ENCODE measurements around the gene ALOXE3. TPM values are rescaled to one million over a fixed set of nuclear protein-coding genes. Genes with fewer than 3 reads are reported as not detected.
A peak's percentile ranks its signal among the peaks of the same experiment; 100 is the strongest.
"Not testable (repeated sequence)": the region's sequence is repeated elsewhere in the genome, so short reads cannot be mapped to it uniquely, and the experiment has no call there.

Gene ALOXE3
- total and polyA plus RNA-seq, 12 donors: not detected

GRCh38 chr17:8110456-8110804 lies 7.9 kb downstream of the ALOXE3 start:
- TF ChIP-seq CTCF (IDR thresholded peaks at IDR 0.05): no peak
- TF ChIP-seq POLR2A (IDR thresholded peaks at IDR 0.05): no peak
- WGBS, 4 donors: 23 to 56% (median 44%) methylated on average over 6 to 10 of the region's 10 CpGs
- Histone ChIP-seq H3K36me3 (replicated peaks in 1 of 2) (no peaks in the 10 kb centered on the region), H3K27ac (no peak overlapping the region), H3K27me3 (peaks cover 39% of the 10 kb centered on the region), H3K4me3 (no peak overlapping the region), H3K9me3 (replicated peaks in 1 of 3) (no peaks in the 10 kb centered on the region), H3K4me1 (replicated peaks in 1 of 2) (peaks cover 0 to 6% of the 10 kb centered on the region in 2 donors)
- DNase-seq: no peak
- intact Hi-C loops (cut with DNase I): loop anchor here (5.0 kb wide), 1 partner anchor 33 kb away; no protein-coding TSS in a partner anchor

- Histone ChIP-seq H3K27ac (no peak overlapping the region), H3K4me1 (replicated peaks in 1 of 2) (peaks cover 0 to 6% of the 10 kb centered on the region in 2 donors), H3K27me3 (peaks cover 33% of the 10 kb centered on the region), H3K4me3 (peak overlapping the region in 1 of 4 donors; percentile 13), H3K36me3 (replicated peaks in 1 of 2) (no peaks in the 10 kb centered on the region), H3K9me3 (replicated peaks in 1 of 3) (no peaks in the 10 kb centered on the region)
- DNase-seq: peak in 6 of 7 donors; percentile 46 to 69 (median 61)
- intact Hi-C loops (cut with DNase I): loop anchor here (5.0 kb wide), 1 partner anchor 33 kb away; no protein-coding TSS in a partner anchor
- TF ChIP-seq CTCF (IDR thresholded peaks at IDR 0.05): peak; percentile 60 to 82 (median 70)
- no peak for TF ChIP-seq POLR2A (IDR thresholded peaks at IDR 0.05)
- 8 to 39% (median 14%) methylated on average over 12 to 63 of the region's 63 CpGs for WGBS, 4 donors
These were observed 8.5 kb downstream of the ALOXE3 start for GRCh38 chr17:8109661-8110455.

- TF ChIP-seq CTCF (IDR thresholded peaks at IDR 0.05): no peak
- TF ChIP-seq POLR2A (IDR thresholded peaks at IDR 0.05): no peak
- 78 to 85% (median 84%) methylated on average over 22 to 33 of the region's 33 CpGs for WGBS, 4 donors
- peaks cover 33% of the 10 kb centered on the region for H3K27me3 ChIP-seq
- no peak overlapping the region for H3K27ac ChIP-seq
- no peak for DNase-seq
- no peaks in the 10 kb centered on the region for H3K9me3 ChIP-seq (replicated peaks in 1 of 3)
- H3K36me3 ChIP-seq (replicated peaks in 1 of 2): no peaks in the 10 kb centered on the region
- H3K4me1 ChIP-seq (replicated peaks in 1 of 2): peaks cover 0 to 6% of the 10 kb centered on the region in 2 donors
- intact Hi-C loops (cut with DNase I): no loop called here
- no peak overlapping the region for H3K4me3 ChIP-seq
These were observed 9.2 kb downstream of the ALOXE3 start for GRCh38 chr17:8108972-8109660.

- 63 to 86% (median 79%) methylated on average over 4 of the region's 4 CpGs for WGBS, 4 donors
- H3K4me3 ChIP-seq; intact Hi-C loops (cut with DNase I): not testable (repeated sequence)
These were observed 11.3 kb downstream of the ALOXE3 start for GRCh38 chr17:8106980-8107379.

More at GRCh38 chr17:8106980-8107379, 11.3 kb downstream of the ALOXE3 start:
- not testable (repeated sequence) for H3K27ac ChIP-seq; H3K36me3 ChIP-seq (replicated peaks in 1 of 2); H3K4me1 ChIP-seq (replicated peaks in 1 of 2); DNase-seq; H3K9me3 ChIP-seq (replicated peaks in 1 of 3)
- H3K27me3 ChIP-seq: peaks cover 20% of the 10 kb centered on the region
